Stimulated activated CD4-positive, alpha-beta T cell treated with anti-CD3 and anti-CD28 coated beads, Interleukin-15, amount 100 ng/mL, for 1 hour (primary cell): ENCODE measurements around the gene TTLL5.

Source experiments
- DNase-seq, 2 donors: peaks; one replicate each; pipeline ENCODE4 v3.0.0-alpha.2; 2020; ENCODE audit warnings: low read depth in 1 of 2, low spot score in 1 of 2

TTLL5 gene

GRCh38 chr14:75726321-75726720 lies 65.3 kb downstream of the TTLL5 start:
- DNase-seq = no peak

DNA sequence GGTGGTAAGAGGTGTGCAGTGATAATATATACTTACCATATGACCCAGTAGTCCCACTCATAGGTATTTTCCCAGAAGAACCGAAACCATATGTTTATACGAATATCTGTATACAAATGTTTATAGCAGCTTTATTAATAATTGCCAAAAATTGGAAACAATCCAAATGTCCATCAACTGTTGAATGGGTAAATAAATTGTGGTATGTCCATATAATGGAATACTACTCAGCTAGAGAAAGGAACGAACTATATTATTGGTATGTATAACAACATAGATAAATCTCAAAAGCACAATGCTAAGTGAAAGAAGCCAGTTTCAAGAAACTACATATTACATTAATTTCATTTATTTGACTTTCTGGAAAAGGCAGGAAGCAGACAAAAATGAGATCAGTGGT lies 66.1 kb downstream of the TTLL5 start:
- no peak for DNase-seq

- DNase-seq = no peak
Measured at GRCh38 chr14:75732888-75733287, 71.8 kb downstream of the TTLL5 start.

DNA sequence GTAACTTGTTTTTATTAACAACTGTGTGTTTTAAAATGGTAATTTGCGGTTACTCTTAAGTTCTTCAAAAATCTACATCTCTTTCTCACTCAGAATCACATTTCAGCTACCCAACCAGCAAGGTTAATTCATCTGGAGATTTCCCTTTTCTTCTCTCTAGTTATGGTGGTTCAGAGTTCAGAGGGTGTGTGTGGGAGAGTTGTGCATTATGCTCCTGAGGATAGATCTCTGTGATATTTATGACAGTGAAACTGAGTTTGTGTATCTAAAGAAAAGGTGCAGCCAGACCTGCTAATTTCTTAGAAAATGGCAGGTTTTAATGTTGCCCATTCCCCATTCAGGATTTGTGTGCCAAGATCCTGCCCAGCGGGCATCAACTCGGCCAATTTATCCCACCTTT lies 73.8 kb downstream of the TTLL5 start:
- DNase-seq = no peak

DNA sequence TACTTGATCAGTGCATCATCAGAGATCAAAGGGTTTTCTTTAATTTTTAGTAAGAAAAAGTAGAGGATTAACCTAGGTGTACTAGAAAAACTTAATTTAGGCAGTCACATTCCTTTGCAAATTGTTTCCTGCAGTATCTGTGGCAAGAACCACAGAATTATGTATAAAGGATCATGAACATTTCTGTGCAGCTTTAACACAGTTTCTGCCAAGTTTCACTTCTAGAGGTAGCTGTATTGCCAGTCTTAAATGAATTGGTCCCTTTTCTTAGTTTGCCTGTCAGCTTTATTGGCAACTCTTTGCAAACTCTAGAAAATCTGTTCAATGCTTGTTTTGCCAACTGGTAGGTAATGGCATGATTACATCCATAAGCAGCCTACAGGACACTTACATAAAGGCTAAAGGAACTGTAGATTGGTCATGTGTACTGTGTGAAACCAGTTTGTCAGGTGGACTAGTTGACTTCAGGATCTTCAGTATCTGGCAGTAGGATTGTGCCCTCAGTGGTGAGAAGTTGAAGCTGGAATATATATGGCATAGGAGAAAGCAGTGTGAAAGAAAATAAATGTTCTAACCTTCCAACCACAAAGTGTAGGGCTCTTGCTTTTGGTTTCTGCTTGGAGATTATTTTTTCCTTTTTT lies 75.9 kb downstream of the TTLL5 start:
- DNase-seq = no peak

DNA sequence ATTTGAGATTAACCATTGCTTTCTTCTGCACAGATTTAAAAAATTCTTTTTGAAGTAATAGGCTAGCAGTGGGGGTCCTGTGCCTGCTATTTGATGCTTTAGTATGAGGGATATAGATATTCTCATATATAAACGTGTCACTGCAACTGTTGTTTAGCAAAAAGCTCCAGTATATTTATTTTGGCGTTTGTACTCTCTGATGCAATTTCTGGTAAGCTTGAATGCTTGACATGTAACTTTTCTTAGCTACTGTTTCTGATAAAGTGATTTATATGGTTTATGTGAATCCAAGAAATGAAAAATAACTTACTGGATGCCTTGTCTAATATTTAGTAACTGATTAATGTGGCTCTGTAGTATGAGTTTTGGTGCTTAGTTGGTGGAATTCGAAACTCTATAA lies 77.1 kb downstream of the TTLL5 start:
- no peak for DNase-seq

DNA sequence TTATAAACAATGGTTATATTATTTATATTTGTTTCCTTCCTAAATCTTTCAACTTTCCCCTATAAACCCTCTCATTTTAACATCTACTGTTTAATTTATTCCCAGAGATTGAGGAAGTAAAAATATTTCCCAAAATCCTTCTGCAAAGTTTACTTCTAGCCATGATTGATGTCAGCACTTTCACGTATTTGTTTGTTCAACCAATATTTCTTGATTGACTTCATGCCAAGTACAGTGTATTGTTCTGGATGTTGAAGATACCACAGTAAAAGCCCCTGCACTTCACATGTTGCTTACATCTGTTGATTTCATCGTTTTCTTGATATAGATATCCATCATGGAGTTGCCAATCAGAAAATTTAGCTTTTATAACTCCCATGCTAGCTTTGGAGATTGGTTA lies 81.8 kb downstream of the TTLL5 start:
- DNase-seq = no peak

- DNase-seq = no peak
Measured at GRCh38 chr14:75747899-75748298, 86.9 kb downstream of the TTLL5 start.

- DNase-seq = no peak
Measured at GRCh38 chr14:75748336-75748735, 87.3 kb downstream of the TTLL5 start.

- no peak for DNase-seq
Measured at GRCh38 chr14:75751296-75751695, 90.2 kb downstream of the TTLL5 start.

GRCh38 chr14:75752086-75752485 lies 91.0 kb downstream of the TTLL5 start:
- DNase-seq = no peak

DNA sequence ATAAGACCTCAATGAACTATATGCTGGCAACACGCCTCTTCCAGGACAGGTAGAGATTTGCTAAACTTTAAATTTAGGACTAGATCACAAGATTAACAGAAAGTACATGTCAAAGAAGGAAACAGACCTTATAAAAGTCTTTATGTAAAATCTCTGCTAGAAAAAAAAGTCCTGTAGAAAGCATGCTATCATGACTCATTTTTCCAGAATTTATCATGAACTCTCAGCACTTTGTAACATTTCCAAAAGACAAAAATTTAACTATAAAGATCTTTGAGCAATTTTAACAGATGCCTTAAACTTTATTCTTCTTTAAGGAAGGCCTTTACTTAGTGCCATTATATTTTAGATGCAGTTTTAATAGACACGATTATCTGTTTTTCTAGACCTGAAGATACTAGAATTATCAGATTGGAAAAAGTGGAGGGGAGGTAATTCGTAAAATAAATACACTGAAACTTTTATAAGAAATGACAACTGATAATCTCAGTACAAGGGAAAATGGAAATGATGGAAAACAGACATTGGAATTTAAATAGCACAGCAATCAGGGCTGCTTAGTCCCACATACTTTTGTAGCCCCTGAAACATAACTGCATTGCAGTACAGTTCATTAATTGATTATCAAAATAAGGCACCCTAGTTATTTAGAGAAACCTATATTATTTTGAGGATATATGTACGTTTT lies 92.0 kb downstream of the TTLL5 start:
- no peak for DNase-seq

DNA sequence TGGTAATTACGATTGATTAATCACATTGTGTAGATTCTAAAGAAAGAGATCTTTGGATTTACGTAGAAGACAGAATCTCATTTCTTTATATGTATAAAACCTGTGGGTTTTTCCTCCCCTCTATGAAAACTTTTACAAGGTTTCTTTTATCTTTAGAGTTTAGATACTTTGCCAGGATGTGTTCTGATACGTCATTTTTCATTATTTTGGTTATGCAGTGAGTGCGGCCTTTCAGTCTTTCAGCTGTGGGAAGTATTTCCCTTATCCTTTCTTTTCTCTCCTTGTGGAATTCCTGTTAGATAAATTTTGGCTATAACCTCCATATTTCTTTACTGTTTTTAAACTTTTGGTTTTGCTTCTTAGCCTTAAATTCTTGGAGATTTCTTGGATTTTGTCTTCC lies 92.7 kb downstream of the TTLL5 start:
- DNase-seq = no peak

DNA sequence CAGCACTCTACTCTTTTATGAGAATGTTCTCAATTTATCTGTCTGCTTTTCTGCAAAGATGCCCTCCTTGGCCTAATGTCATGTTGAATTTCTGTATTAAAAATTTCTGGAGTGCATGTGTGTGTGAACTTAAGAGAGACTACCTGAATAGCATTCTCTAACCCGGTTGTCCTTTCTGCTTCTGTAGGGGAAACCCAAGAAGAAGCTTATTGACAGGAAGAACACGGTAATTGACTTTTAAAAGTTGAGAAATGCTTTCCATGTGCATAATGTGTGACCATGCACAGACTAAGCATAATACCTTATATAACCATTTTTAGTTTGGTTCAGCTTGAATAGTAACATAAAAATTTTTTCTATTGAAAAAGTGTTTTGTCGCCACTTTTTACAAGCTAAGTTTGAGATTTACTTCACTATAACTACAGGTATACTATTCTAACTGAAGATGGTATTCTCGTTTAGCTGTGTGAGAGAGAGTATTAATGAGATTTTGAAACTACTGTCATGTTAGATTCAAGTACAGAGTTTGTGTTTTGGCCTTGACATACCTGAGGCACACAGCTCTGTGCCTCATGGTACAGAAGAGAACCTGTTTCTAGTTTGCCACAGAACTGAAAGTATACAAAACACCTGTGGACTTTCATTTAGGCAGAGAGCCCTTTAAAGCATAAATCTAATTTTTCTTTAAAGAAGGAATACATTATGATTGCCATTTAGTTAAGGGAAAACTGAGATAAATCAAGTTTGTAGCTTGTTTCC lies 96.8 kb downstream of the TTLL5 start:
- DNase-seq = no peak

DNA sequence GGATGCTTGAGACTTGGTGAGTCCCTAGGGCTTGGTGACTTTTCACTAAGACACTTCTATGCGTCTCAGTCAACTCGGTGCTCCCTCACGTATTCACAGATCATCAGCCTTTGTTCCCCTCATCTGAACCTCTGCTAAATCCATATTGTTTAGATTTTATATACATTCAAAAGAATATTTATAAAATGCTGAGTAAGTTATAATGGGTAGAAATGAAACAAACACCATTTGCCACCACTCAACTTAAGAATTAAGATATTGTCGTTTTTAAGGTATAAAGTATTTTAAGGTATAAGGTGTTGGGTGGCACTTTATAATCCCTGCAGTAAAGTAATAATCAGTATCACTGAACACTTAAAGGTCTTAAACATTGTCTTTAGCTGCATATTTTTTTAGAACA lies 103.0 kb downstream of the TTLL5 start:
- DNase-seq = no peak

DNA sequence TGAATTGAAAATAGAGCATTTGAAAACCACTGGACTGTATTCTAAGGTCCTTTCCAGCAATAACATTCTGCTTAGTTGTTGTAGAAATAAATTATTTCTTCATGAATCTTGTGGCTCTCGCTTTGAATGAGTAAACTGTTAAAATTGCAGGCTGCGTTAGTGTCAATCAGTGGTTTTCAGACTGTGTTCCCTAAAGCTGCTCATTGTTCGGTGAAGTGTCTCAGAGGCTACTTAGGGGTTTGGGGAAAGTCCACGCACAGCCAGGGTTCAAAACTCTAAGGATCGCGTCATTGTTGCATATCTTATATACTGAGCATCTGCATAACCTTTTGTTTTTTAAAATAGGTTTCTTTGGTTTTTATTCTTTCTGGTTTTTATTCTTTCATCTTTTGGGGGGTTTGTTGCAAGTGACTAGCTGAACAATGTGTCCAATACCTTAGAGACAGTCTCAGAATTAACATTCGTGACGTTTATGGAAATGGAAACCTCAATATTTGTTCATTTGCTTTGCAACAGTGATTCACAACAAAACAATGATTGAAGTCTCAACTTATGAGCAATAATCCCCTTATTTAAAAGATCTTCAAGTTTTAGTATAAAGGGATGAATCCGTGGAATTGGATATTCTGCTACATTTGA lies 108.1 kb downstream of the TTLL5 start:
- no peak for DNase-seq

GRCh38 chr14:75770635-75771034 lies 109.6 kb downstream of the TTLL5 start:
- DNase-seq = no peak

DNA sequence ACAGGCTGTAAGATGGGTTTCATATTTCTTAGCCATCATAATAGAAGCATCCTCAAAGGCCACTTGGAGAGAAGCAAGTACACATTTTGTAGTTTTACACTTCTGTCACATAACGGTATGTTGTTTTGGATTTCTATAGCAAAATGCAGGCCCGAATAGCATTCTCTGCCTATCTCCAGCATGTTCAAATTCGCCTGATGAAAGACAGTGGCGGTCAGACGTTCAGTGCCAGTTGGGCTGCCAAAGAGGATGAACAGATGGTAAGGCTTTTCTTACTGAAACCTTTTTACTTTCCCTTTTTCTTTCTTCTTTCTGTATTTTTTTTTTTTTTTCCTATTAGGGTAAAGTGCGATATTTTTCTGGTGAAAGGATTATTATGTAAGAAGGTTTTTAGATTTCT lies 110.5 kb downstream of the TTLL5 start:
- DNase-seq = no peak

- DNase-seq = no peak
Measured at GRCh38 chr14:75773046-75773445, 112.0 kb downstream of the TTLL5 start.

GRCh38 chr14:75781096-75781495 lies 120.0 kb downstream of the TTLL5 start:
- no peak for DNase-seq

- no peak for DNase-seq
Measured at GRCh38 chr14:75783184-75783583, 122.1 kb downstream of the TTLL5 start.
